ENCODE results near the gene SYNPO2.

The SYNPO2 gene

DNA sequence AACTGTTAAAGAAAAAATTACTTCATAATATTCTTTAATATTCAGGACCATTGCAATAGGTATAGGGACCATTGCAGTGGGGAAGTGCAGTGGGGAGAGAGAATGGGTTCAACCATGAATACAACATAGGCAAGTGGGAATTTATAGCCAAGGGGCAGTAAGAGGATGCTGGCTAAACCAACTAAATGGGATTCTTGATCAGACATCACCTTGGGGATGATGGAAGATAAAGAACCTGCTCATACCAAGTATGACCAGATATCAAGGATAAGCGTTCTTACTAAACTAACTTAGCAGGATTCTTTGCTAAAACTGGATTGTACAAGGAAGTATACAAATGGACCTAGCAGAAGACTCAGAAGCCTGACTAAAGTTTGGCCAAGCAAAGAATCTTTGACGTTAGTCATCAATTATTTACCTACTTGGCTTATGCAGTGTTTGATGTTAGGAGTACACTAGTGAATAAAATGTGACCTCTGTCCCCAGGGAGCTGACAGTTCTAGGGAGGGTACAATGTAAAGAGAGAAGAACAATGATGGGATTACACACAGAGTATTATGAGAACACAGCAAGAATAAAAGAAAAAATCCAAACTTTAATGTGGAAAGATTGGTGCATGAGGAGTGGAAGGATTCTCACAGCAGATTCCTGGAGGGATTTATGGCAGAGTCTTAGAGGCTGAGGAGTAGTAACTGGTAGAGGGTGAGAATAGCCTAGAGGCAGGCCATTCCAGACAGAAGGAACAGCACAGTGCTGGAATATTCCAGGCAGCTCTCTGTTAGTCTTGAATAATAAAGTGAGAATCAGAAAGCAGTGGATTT, 192.3 kb downstream of the SYNPO2 start:
- no peaks in the 10 kb centered on the region for H3K9me3 ChIP-seq (ENCODE audit: control insufficient read depth in 1 of 2, low read length in 2 of 2)
- H3K4me3 ChIP-seq (ENCODE audit: low read depth in 1 of 2, low read length in 2 of 2) = no peak overlapping the region
- H3K4me1 ChIP-seq (ENCODE audit: control insufficient read depth in 1 of 2, insufficient read depth in 2 of 2, low read length in 2 of 2) = no peaks in the 10 kb centered on the region
- H3K36me3 ChIP-seq (ENCODE audit: control insufficient read depth in 1 of 2, insufficient read depth in 2 of 2, low read length in 2 of 2) = no peaks in the 10 kb centered on the region
- H3K27ac ChIP-seq (ENCODE audit: low read length) = no peak overlapping the region
- no peaks in the 10 kb centered on the region for H3K27me3 ChIP-seq (ENCODE audit: low read depth, low read length)

DNA sequence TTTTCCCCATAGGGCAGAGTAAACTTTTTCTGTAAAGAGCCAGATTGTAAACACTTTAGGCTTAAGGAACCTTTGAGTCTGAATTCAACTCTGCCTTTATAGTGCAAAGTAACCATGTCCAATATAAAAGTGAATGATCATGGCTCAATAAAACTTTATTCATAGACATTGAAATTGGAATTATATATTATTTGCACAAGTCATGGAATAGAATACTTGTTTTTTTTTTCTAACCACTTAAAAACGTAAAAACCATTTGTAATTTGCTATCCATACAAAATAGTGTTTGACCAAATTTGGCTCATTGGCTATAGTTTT, 192.8 kb downstream of the SYNPO2 start:
- Histone ChIP-seq H3K27ac (ENCODE audit: low read length) (no peak overlapping the region), H3K4me1 (ENCODE audit: control insufficient read depth in 1 of 2, insufficient read depth in 2 of 2, low read length in 2 of 2) (no peaks in the 10 kb centered on the region), H3K4me3 (ENCODE audit: low read depth in 1 of 2, low read length in 2 of 2) (no peak overlapping the region), H3K36me3 (ENCODE audit: control insufficient read depth in 1 of 2, insufficient read depth in 2 of 2, low read length in 2 of 2) (no peaks in the 10 kb centered on the region), H3K9me3 (ENCODE audit: control insufficient read depth in 1 of 2, low read length in 2 of 2) (no peaks in the 10 kb centered on the region), H3K27me3 (ENCODE audit: low read depth, low read length) (no peaks in the 10 kb centered on the region)

DNA sequence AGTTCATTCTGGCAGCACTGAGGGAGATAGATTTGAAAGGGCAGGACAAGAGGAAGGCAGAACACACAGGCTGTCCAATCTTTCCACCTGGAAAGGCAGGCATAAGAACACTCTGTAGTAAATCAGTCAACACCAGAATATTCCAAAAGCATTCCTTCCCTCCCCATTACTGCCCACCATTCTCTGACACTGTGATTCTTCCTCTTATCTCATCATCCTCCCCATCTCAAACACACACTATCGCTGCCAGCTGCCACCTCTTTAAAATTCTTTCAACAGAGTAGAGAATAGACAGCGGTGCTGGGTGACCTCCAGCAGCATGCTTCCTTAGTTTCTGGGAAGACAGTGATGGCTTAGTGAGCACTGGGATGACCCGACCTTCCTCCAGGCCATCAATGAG, 193.3 kb downstream of the SYNPO2 start:
- H3K27ac ChIP-seq (ENCODE audit: low read length) = no peak overlapping the region
- no peaks in the 10 kb centered on the region for H3K9me3 ChIP-seq (ENCODE audit: control insufficient read depth in 1 of 2, low read length in 2 of 2)
- no peak overlapping the region for H3K4me3 ChIP-seq (ENCODE audit: low read depth in 1 of 2, low read length in 2 of 2)
- no peaks in the 10 kb centered on the region for H3K27me3 ChIP-seq (ENCODE audit: low read depth, low read length)
- H3K36me3 ChIP-seq (ENCODE audit: control insufficient read depth in 1 of 2, insufficient read depth in 2 of 2, low read length in 2 of 2) = no peaks in the 10 kb centered on the region
- no peaks in the 10 kb centered on the region for H3K4me1 ChIP-seq (ENCODE audit: control insufficient read depth in 1 of 2, insufficient read depth in 2 of 2, low read length in 2 of 2)

- no peaks in the 10 kb centered on the region for H3K27me3 ChIP-seq (ENCODE audit: low read depth, low read length)
- no peaks in the 10 kb centered on the region for H3K36me3 ChIP-seq (ENCODE audit: control insufficient read depth in 1 of 2, insufficient read depth in 2 of 2, low read length in 2 of 2)
- H3K4me1 ChIP-seq (ENCODE audit: control insufficient read depth in 1 of 2, insufficient read depth in 2 of 2, low read length in 2 of 2) = no peaks in the 10 kb centered on the region
- H3K27ac ChIP-seq (ENCODE audit: low read length) = no peak overlapping the region
- no peaks in the 10 kb centered on the region for H3K9me3 ChIP-seq (ENCODE audit: control insufficient read depth in 1 of 2, low read length in 2 of 2)
- H3K4me3 ChIP-seq (ENCODE audit: low read depth in 1 of 2, low read length in 2 of 2) = no peak overlapping the region
Measured at GRCh38 chr4:119082661-119083060, 194.0 kb downstream of the SYNPO2 start.

- Histone ChIP-seq H3K4me3 (ENCODE audit: low read depth in 1 of 2, low read length in 2 of 2) (no peak overlapping the region), H3K4me1 (ENCODE audit: control insufficient read depth in 1 of 2, insufficient read depth in 2 of 2, low read length in 2 of 2) (no peaks in the 10 kb centered on the region), H3K36me3 (ENCODE audit: control insufficient read depth in 1 of 2, insufficient read depth in 2 of 2, low read length in 2 of 2) (no peaks in the 10 kb centered on the region), H3K27me3 (ENCODE audit: low read depth, low read length) (no peaks in the 10 kb centered on the region), H3K9me3 (ENCODE audit: control insufficient read depth in 1 of 2, low read length in 2 of 2) (no peaks in the 10 kb centered on the region), H3K27ac (ENCODE audit: low read length) (no peak overlapping the region)
Measured at GRCh38 chr4:119084513-119084912, 195.9 kb downstream of the SYNPO2 start.

DNA sequence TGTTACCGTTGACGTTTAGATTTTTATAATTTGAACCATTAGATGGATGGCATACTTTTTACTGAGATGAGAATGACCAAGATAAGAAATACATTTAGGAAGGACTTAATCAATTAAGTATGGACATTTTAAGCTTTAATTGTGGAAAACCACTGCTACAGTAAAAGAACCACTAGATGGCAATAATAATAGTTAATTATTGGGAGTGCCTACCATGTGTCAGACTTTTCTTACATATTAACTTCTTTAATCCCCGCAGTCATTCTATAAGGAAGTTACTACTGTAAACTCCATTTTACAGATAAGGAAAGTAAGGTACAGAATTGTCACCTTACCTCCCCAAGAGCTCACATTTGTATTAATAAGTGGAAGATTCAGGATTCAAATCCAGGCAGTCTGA, 198.5 kb downstream of the SYNPO2 start:
- Histone ChIP-seq H3K4me1 (ENCODE audit: control insufficient read depth in 1 of 2, insufficient read depth in 2 of 2, low read length in 2 of 2) (no peaks in the 10 kb centered on the region), H3K27ac (ENCODE audit: low read length) (no peak overlapping the region), H3K4me3 (ENCODE audit: low read depth in 1 of 2, low read length in 2 of 2) (no peak overlapping the region), H3K36me3 (ENCODE audit: control insufficient read depth in 1 of 2, insufficient read depth in 2 of 2, low read length in 2 of 2) (no peaks in the 10 kb centered on the region), H3K27me3 (ENCODE audit: low read depth, low read length) (no peaks in the 10 kb centered on the region), H3K9me3 (ENCODE audit: control insufficient read depth in 1 of 2, low read length in 2 of 2) (no peaks in the 10 kb centered on the region)

DNA sequence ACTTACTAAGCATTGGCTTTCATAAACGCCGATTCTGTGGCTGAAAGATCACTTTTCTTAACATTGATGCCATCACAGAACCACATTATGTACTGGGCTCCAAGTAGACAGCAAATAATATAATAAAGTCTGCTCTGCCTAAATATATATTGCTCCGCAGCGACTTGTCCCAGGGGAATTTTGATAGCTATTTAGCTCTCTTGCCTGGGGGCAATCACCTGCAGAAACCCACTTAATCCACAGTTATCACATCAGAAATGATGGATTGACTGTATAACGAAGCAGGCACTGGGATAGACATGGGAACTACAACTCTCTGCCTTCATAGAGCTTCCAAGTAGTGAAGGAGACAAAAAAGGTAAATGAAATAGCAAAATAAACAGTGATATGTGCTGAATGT, 199.0 kb downstream of the SYNPO2 start:
- Histone ChIP-seq H3K9me3 (ENCODE audit: control insufficient read depth in 1 of 2, low read length in 2 of 2) (no peaks in the 10 kb centered on the region), H3K4me3 (ENCODE audit: low read depth in 1 of 2, low read length in 2 of 2) (no peak overlapping the region), H3K27me3 (ENCODE audit: low read depth, low read length) (no peaks in the 10 kb centered on the region), H3K4me1 (ENCODE audit: control insufficient read depth in 1 of 2, insufficient read depth in 2 of 2, low read length in 2 of 2) (no peaks in the 10 kb centered on the region), H3K36me3 (ENCODE audit: control insufficient read depth in 1 of 2, insufficient read depth in 2 of 2, low read length in 2 of 2) (no peaks in the 10 kb centered on the region), H3K27ac (ENCODE audit: low read length) (no peak overlapping the region)

GRCh38 chr4:119093042-119093827, 204.6 kb downstream of the SYNPO2 start:
- H3K4me1 ChIP-seq (ENCODE audit: control insufficient read depth in 1 of 2, insufficient read depth in 2 of 2, low read length in 2 of 2) = no peaks in the 10 kb centered on the region
- H3K27ac ChIP-seq (ENCODE audit: low read length) = no peak overlapping the region
- no peak overlapping the region for H3K4me3 ChIP-seq (ENCODE audit: low read depth in 1 of 2, low read length in 2 of 2)
- no peaks in the 10 kb centered on the region for H3K27me3 ChIP-seq (ENCODE audit: low read depth, low read length)
- no peaks in the 10 kb centered on the region for H3K9me3 ChIP-seq (ENCODE audit: control insufficient read depth in 1 of 2, low read length in 2 of 2)
- H3K36me3 ChIP-seq (ENCODE audit: control insufficient read depth in 1 of 2, insufficient read depth in 2 of 2, low read length in 2 of 2) = no peaks in the 10 kb centered on the region

DNA sequence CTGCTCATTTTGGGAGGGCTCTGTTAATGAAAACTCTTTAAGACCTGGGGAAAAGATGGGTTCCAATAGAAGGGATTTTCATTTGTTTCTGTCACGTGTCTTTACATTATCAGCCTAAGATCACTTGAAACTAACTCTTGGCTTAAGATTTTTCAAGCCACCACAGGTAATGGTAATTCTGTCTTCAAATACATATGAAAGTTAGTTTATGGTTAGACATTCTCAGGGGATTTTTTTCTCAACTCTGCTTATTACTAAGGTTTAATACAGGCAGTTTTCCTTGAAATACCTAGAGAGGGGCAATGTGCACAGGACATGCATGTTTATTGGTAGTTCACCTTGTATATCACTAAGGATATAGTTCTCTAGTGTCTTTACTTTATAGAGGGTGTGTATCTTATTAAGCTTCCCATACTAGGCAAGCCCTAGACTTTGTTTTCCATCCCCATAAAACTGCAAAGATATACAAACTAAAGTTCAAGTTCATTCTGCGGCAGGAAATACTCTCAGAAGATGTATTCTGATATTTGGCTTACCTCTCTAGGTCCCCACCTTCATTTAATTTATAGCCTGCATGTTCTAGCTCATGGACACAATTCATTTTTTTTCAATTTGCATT, 208.7 kb downstream of the SYNPO2 start:
- Histone ChIP-seq H3K9me3 (ENCODE audit: control insufficient read depth in 1 of 2, low read length in 2 of 2) (no peaks in the 10 kb centered on the region), H3K27ac (ENCODE audit: low read length) (no peak overlapping the region), H3K27me3 (ENCODE audit: low read depth, low read length) (no peaks in the 10 kb centered on the region), H3K4me1 (ENCODE audit: control insufficient read depth in 1 of 2, insufficient read depth in 2 of 2, low read length in 2 of 2) (peaks cover 0 to 3% of the 10 kb centered on the region in 2 donors), H3K4me3 (ENCODE audit: low read depth in 1 of 2, low read length in 2 of 2) (no peak overlapping the region), H3K36me3 (ENCODE audit: control insufficient read depth in 1 of 2, insufficient read depth in 2 of 2, low read length in 2 of 2) (no peaks in the 10 kb centered on the region)

- Histone ChIP-seq H3K36me3 (ENCODE audit: control insufficient read depth in 1 of 2, insufficient read depth in 2 of 2, low read length in 2 of 2) (no peaks in the 10 kb centered on the region), H3K27me3 (ENCODE audit: low read depth, low read length) (no peaks in the 10 kb centered on the region), H3K4me3 (ENCODE audit: low read depth in 1 of 2, low read length in 2 of 2) (no peak overlapping the region), H3K27ac (ENCODE audit: low read length) (no peak overlapping the region), H3K4me1 (ENCODE audit: control insufficient read depth in 1 of 2, insufficient read depth in 2 of 2, low read length in 2 of 2) (peaks cover 0 to 3% of the 10 kb centered on the region in 2 donors), H3K9me3 (ENCODE audit: control insufficient read depth in 1 of 2, low read length in 2 of 2) (no peaks in the 10 kb centered on the region)
Measured at GRCh38 chr4:119098306-119098705, 209.7 kb downstream of the SYNPO2 start.

DNA sequence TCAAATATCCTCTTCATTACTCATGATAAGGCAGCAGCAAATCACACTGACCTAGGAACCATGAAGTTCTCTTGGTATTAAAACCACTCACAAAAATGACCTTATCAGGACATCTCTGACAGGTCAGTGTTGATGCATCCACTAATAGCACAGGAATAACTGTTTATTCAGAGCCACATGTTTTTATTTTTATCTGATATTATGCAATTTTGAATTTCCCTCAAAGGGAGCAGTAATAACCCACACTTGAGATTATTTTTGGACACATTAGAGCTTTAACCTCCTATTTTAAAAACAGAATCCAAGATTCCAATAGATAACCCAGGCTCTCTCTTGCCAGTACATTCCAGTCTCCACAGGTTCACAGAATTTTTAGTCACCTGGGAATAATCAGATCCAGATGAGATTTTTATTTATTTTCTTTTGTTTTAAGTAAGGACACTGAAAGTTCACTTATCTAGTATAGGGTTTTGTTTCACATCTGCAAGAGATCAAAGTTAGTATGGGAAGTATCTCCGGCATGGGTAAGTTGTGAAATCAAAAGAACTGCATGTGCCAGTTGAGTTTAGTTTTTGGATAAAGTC, 210.7 kb downstream of the SYNPO2 start:
- Histone ChIP-seq H3K9me3 (ENCODE audit: control insufficient read depth in 1 of 2, low read length in 2 of 2) (no peaks in the 10 kb centered on the region), H3K36me3 (ENCODE audit: control insufficient read depth in 1 of 2, insufficient read depth in 2 of 2, low read length in 2 of 2) (no peaks in the 10 kb centered on the region), H3K4me3 (ENCODE audit: low read depth in 1 of 2, low read length in 2 of 2) (no peak overlapping the region), H3K27me3 (ENCODE audit: low read depth, low read length) (no peaks in the 10 kb centered on the region), H3K27ac (ENCODE audit: low read length) (no peak overlapping the region), H3K4me1 (ENCODE audit: control insufficient read depth in 1 of 2, insufficient read depth in 2 of 2, low read length in 2 of 2) (peaks cover 0 to 3% of the 10 kb centered on the region in 2 donors)

Data from muscle layer of duodenum (tissue), 2 donors.